SK-N-SH (cell line): Measurements from ENCODE around the gene SEMA3C. TPM values are rescaled to one million over a fixed set of nuclear protein-coding genes. Genes with fewer than 3 reads are reported as not detected.

ENCODE experiments used
- CTCF ChIA-PET: fragments of 300-600, 350-600 bp; formaldehyde crosslinking; extraction: SDS; loops from one replicate; lab custom pipeline; 2021; lab: Yijun Ruan, JAX
- POLR2A ChIA-PET: fragments of 350-600 bp; sonication (Branson Sonifier 250); formaldehyde crosslinking; extraction: SDS; loops from one replicate; lab custom pipeline; 2020; ENCODE audit warnings: antibody characterized with exemption, inconsistent platforms; lab: Yijun Ruan, JAX
- DNase-seq: peaks from one replicate; pipeline ENCODE4 v3.0.0; 2012
- H2AFZ ChIP-seq: fragments of 200-600 bp; sonication (generic); 2 replicates; pipeline ENCODE4 v1.8.1; 2016; ENCODE audit warnings: antibody characterized with exemption, mild to moderate bottlenecking, low read depth
- H3F3A ChIP-seq: fragments of 200-600 bp; sonication (generic); replicated peaks from 2 replicates; pipeline ENCODE3; 2016; ENCODE audit warnings: antibody characterized with exemption, mild to moderate bottlenecking; ENCODE audit not compliant: insufficient read depth
- H3K27ac ChIP-seq, 2 experiments: fragments of 200-500 bp in 1 of 2; fragments of 200-600 bp in 1 of 2; sonication (Bioruptor generic) in 1 of 2; sonication (generic), shearing (Covaris generic) in 1 of 2; 2 replicates each; pipeline versions ENCODE4 v1.5.1 to v1.6.1; 2014 to 2016; ENCODE audit warnings: low read depth in 2 of 2, inconsistent platforms in 1 of 2, low read length in 1 of 2, mild to moderate bottlenecking in 1 of 2, mixed read lengths in 1 of 2
- H3K27me3 ChIP-seq: fragments of 200-600 bp; sonication (generic), shearing (Covaris generic); 2 replicates; pipeline ENCODE4 v1.6.1; 2016; ENCODE audit warnings: mixed run types; ENCODE audit not compliant: insufficient read depth
- H3K36me3 ChIP-seq, 2 experiments: fragments of 200-500 bp in 1 of 2; fragments of 200-600 bp in 1 of 2; sonication (Bioruptor generic) in 1 of 2; sonication (generic) in 1 of 2; replicated peaks in 1 of 2; 2 replicates each; pipeline versions ENCODE3 to v1.5.1; 2014 to 2016; ENCODE audit warnings: low read length in 1 of 2, mild to moderate bottlenecking in 1 of 2; ENCODE audit not compliant: insufficient read depth in 2 of 2, control insufficient read depth in 1 of 2
- H3K4me1 ChIP-seq, 2 experiments: fragments of 200-500 bp in 1 of 2; fragments of 200-600 bp in 1 of 2; sonication (Bioruptor generic) in 1 of 2; sonication (generic), shearing (Covaris generic) in 1 of 2; 2 replicates each; pipeline versions ENCODE4 v1.5.1 to v1.6.1; 2014 to 2016; ENCODE audit warnings: low read depth in 1 of 2, low read length in 1 of 2, mixed run types in 1 of 2; ENCODE audit not compliant: insufficient read depth in 2 of 2, control insufficient read depth in 1 of 2
- H3K4me2 ChIP-seq: fragments of 200-600 bp; sonication (generic), shearing (Covaris generic); 2 replicates; pipeline ENCODE4 v1.6.1; 2017; ENCODE audit warnings: mixed run types
- H3K4me3 ChIP-seq, 2 experiments: fragments of 200-500 bp in 1 of 2; fragments of 200-600 bp in 1 of 2; sonication (Bioruptor generic) in 1 of 2; sonication (generic), shearing (Covaris generic) in 1 of 2; 2 replicates each; pipeline versions ENCODE4 v1.5.1 to v1.8.1; 2014 to 2016; ENCODE audit warnings: low read depth in 2 of 2, inconsistent platforms in 1 of 2, low read length in 1 of 2, mild to moderate bottlenecking in 1 of 2, mixed read lengths in 1 of 2, moderate library complexity in 1 of 2
- H3K79me2 ChIP-seq: fragments of 200-600 bp; sonication (generic); 2 replicates; pipeline ENCODE4 v1.8.1; 2017; ENCODE audit warnings: mild to moderate bottlenecking; ENCODE audit not compliant: insufficient read depth
- H3K9ac ChIP-seq: fragments of 200-600 bp; sonication (generic); 2 replicates; pipeline ENCODE4 v1.6.1; 2017; ENCODE audit warnings: mixed run types
- H3K9me2 ChIP-seq: fragments of 200-600 bp; sonication (generic); 2 replicates; pipeline ENCODE4 v1.6.1; 2017; ENCODE audit warnings: mixed run types
- H3K9me3 ChIP-seq: fragments of 200-600 bp; sonication (generic); 2 replicates; pipeline ENCODE4 v1.6.1; 2017; ENCODE audit warnings: mixed run types, mild to moderate bottlenecking, moderate library complexity
- H4K20me1 ChIP-seq: fragments of 200-600 bp; sonication (generic); 2 replicates; pipeline ENCODE4 v1.6.1; 2017; ENCODE audit warnings: mild to moderate bottlenecking, mixed run types; ENCODE audit not compliant: insufficient read depth
- CHD2 ChIP-seq: fragments of 150-350 bp; IDR thresholded peaks from 2 replicates; pipeline ENCODE4 v1.6.1; 2018; ENCODE audit warnings: low read length; ENCODE audit not compliant: partially characterized antibody
- ELF1 ChIP-seq: IDR thresholded peaks from 2 replicates; pipeline ENCODE4 v1.4.0; 2012
- EP300 ChIP-seq, 2 experiments: IDR thresholded peaks; 2 replicates each; pipeline versions ENCODE4 v1.4.0 to v1.6.1; 2012; ENCODE audit warnings: borderline replicate concordance in 1 of 2, low read depth in 1 of 2, low read length in 1 of 2
- EZH2phosphoT487 ChIP-seq: fragments of 200-600 bp; sonication (generic); IDR thresholded peaks from 2 replicates; pipeline ENCODE4 v1.6.1; 2017; ENCODE audit warnings: low read depth, mixed run types, mild to moderate bottlenecking, antibody characterized with exemption, moderate library complexity, borderline replicate concordance
- FOSL2 ChIP-seq: IDR thresholded peaks from 2 replicates; pipeline ENCODE4 v1.4.0; 2012; ENCODE audit warnings: low read depth, mild to moderate bottlenecking, moderate library complexity, borderline replicate concordance
- FOXM1 ChIP-seq: IDR thresholded peaks from 2 replicates; pipeline ENCODE4 v1.4.0; 2012; ENCODE audit warnings: low read depth, mild to moderate bottlenecking
- GATA2 ChIP-seq: sonication (generic); formaldehyde crosslinking; IDR thresholded peaks from 2 replicates; pipeline ENCODE4 v1.5.0; 2020; ENCODE audit warnings: mild to moderate bottlenecking, missing genetic modification reagents
- POLR2AphosphoS5 ChIP-seq: IDR thresholded peaks from 2 replicates; pipeline ENCODE4 v1.6.1; 2012; ENCODE audit warnings: low read depth, low read length
- SIN3A ChIP-seq: IDR thresholded peaks from 2 replicates; pipeline ENCODE4 v1.6.1; 2012; ENCODE audit warnings: low read depth, mild to moderate bottlenecking, low read length, moderate library complexity, borderline replicate concordance
- SMC3 ChIP-seq: IDR thresholded peaks from 2 replicates; pipeline ENCODE4 v1.6.1; 2012; ENCODE audit warnings: low read depth, low read length, improper control_type of control experiment
- TAF1 ChIP-seq: IDR thresholded peaks from 2 replicates; pipeline ENCODE4 v1.6.1; 2012; ENCODE audit warnings: low read depth, mild to moderate bottlenecking, low read length, moderate library complexity, borderline replicate concordance
- TCF12 ChIP-seq: IDR thresholded peaks from 2 replicates; pipeline ENCODE4 v1.4.0; 2012
- WGBS: methylation state at CpG from one replicate; pipeline ENCODE4 v1.1.6; 2017; ENCODE audit warnings: low lambda C conversion rate; 5-methylcytosine and 5-hydroxymethylcytosine counted together
- polyA plus RNA-seq, 3 experiments: library from polyadenylated mRNA; depleted of rRNA; stranded (reverse); fragments of >200 nt; gene quantifications; 2 replicates each; pipeline ENCODE4 v1.2.3, GENCODE V29; 2012
- TF ChIP-seq, protein P1 (sequence below): fragments of 150-350 bp; IDR thresholded peaks from 2 replicates; pipeline ENCODE4 v1.6.1; 2017; ENCODE audit warnings: antibody characterized with exemption, low read length, low read depth, borderline replicate concordance
- TF ChIP-seq, protein P2 (sequence below): IDR thresholded peaks from 2 replicates; pipeline ENCODE4 v1.4.0; 2012; ENCODE audit warnings: low read depth, borderline replicate concordance
- TF ChIP-seq, protein P3 (sequence below): IDR thresholded peaks from 2 replicates; pipeline ENCODE4; 2012
- TF ChIP-seq, protein P4 (sequence below): IDR thresholded peaks from 2 replicates; pipeline ENCODE4 v1.4.0; 2012; ENCODE audit warnings: low read depth
- TF ChIP-seq, protein P5 (sequence below): IDR thresholded peaks from 2 replicates; pipeline ENCODE4 v1.6.1; 2012; ENCODE audit warnings: mild to moderate bottlenecking, low read depth, low read length, moderate library complexity
- TF ChIP-seq, protein P6 (sequence below): fragments of 150-350 bp; IDR thresholded peaks from 2 replicates; pipeline ENCODE4 v1.6.1; 2016; ENCODE audit warnings: mild to moderate bottlenecking, low read depth, low read length

Gene SEMA3C
- polyA plus RNA-seq, 1 of the 3 experiments (the other 2 are of a cell fraction) = 51.1 TPM

DNA sequence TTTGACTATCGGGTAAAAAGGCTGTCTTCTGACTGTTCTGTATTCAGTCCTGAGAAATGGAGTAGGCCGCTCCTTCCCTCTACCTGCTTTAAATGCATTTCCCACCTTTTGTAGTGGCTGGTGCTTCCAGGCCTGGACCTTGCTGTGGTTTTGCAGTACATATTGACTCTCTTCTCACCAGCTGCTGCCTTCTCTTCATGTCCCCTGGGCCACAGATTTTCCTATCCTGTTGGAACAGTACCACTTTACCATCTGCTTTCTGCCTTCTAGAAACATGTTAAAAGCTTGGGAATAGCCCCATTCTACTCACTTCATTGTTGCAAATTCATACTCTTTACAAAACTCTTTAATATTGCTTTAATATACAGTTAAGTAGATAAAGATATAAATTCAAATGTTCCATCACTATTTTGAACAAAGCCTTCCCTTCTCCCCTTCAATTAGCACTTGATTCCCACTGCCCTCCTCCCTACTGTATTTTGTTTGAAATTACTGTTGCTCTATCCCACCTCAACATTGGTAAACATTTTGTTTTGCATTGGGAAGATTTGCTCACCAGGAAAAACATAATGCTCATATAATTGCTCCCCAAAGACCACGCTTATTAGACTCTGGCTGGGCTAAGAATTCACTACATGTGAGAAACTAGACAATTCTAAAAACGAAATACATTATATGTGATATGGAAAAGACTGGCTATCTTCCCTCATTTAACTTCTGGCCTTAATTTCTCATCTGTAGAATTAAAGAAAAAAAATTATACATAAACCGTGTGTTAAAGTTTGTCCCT, 17.3 kb upstream of the SEMA3C start:
- TF ChIP-seq ELF1 (no peak), GATA2 (CRISPR knock-in tag) (no peak), CHD2 (no peak), FOXM1 (no peak), SIN3A (no peak), EZH2phosphoT487 (no peak), POLR2AphosphoS5 (no peak), TAF1 (no peak), SMC3 (no peak), FOSL2 (no peak), EP300 (IDR thresholded peaks at IDR 0.05; ENCODE audit: borderline replicate concordance in 1 of 2, low read depth in 1 of 2, low read length in 1 of 2) (no peak), TCF12 (no peak)
- TF ChIP-seq, protein P1, sequence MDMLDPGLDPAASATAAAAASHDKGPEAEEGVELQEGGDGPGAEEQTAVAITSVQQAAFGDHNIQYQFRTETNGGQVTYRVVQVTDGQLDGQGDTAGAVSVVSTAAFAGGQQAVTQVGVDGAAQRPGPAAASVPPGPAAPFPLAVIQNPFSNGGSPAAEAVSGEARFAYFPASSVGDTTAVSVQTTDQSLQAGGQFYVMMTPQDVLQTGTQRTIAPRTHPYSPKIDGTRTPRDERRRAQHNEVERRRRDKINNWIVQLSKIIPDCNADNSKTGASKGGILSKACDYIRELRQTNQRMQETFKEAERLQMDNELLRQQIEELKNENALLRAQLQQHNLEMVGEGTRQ = no peak
- TF ChIP-seq, protein P2, sequence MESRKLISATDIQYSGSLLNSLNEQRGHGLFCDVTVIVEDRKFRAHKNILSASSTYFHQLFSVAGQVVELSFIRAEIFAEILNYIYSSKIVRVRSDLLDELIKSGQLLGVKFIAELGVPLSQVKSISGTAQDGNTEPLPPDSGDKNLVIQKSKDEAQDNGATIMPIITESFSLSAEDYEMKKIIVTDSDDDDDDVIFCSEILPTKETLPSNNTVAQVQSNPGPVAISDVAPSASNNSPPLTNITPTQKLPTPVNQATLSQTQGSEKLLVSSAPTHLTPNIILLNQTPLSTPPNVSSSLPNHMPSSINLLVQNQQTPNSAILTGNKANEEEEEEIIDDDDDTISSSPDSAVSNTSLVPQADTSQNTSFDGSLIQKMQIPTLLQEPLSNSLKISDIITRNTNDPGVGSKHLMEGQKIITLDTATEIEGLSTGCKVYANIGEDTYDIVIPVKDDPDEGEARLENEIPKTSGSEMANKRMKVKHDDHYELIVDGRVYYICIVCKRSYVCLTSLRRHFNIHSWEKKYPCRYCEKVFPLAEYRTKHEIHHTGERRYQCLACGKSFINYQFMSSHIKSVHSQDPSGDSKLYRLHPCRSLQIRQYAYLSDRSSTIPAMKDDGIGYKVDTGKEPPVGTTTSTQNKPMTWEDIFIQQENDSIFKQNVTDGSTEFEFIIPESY = no peak
- TF ChIP-seq, protein P3, sequence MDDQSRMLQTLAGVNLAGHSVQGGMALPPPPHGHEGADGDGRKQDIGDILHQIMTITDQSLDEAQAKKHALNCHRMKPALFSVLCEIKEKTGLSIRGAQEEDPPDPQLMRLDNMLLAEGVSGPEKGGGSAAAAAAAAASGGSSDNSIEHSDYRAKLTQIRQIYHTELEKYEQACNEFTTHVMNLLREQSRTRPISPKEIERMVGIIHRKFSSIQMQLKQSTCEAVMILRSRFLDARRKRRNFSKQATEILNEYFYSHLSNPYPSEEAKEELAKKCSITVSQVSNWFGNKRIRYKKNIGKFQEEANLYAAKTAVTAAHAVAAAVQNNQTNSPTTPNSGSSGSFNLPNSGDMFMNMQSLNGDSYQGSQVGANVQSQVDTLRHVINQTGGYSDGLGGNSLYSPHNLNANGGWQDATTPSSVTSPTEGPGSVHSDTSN = no peak
- TF ChIP-seq, protein P4, sequence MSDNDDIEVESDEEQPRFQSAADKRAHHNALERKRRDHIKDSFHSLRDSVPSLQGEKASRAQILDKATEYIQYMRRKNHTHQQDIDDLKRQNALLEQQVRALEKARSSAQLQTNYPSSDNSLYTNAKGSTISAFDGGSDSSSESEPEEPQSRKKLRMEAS = no peak
- TF ChIP-seq, protein P5, sequence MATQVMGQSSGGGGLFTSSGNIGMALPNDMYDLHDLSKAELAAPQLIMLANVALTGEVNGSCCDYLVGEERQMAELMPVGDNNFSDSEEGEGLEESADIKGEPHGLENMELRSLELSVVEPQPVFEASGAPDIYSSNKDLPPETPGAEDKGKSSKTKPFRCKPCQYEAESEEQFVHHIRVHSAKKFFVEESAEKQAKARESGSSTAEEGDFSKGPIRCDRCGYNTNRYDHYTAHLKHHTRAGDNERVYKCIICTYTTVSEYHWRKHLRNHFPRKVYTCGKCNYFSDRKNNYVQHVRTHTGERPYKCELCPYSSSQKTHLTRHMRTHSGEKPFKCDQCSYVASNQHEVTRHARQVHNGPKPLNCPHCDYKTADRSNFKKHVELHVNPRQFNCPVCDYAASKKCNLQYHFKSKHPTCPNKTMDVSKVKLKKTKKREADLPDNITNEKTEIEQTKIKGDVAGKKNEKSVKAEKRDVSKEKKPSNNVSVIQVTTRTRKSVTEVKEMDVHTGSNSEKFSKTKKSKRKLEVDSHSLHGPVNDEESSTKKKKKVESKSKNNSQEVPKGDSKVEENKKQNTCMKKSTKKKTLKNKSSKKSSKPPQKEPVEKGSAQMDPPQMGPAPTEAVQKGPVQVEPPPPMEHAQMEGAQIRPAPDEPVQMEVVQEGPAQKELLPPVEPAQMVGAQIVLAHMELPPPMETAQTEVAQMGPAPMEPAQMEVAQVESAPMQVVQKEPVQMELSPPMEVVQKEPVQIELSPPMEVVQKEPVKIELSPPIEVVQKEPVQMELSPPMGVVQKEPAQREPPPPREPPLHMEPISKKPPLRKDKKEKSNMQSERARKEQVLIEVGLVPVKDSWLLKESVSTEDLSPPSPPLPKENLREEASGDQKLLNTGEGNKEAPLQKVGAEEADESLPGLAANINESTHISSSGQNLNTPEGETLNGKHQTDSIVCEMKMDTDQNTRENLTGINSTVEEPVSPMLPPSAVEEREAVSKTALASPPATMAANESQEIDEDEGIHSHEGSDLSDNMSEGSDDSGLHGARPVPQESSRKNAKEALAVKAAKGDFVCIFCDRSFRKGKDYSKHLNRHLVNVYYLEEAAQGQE = no peak
- TF ChIP-seq, protein P6, sequence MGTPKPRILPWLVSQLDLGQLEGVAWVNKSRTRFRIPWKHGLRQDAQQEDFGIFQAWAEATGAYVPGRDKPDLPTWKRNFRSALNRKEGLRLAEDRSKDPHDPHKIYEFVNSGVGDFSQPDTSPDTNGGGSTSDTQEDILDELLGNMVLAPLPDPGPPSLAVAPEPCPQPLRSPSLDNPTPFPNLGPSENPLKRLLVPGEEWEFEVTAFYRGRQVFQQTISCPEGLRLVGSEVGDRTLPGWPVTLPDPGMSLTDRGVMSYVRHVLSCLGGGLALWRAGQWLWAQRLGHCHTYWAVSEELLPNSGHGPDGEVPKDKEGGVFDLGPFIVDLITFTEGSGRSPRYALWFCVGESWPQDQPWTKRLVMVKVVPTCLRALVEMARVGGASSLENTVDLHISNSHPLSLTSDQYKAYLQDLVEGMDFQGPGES = no peak

More for the DNA sequence above, 17.3 kb upstream of the SEMA3C start:
- Histone ChIP-seq H3K9me2 (no peaks in the 10 kb centered on the region), H3K27me3 (no peaks in the 10 kb centered on the region), H3K9me3 (no peaks in the 10 kb centered on the region), H3K79me2 (no peaks in the 10 kb centered on the region), H3K4me1 (peaks cover 0 to 9% of the 10 kb centered on the region in 2 experiments; a peak in 2 of 4 replicates), H3K36me3 (no peaks in the 10 kb centered on the region), H3K9ac (no peak overlapping the region), H4K20me1 (no peaks in the 10 kb centered on the region), H3K27ac (no peak overlapping the region), H3K4me3 (no peak overlapping the region), H2AFZ (no peak overlapping the region), H3F3A (peaks cover 9% of the 10 kb centered on the region), H3K4me2 (no peak overlapping the region)
- ChIA-PET CTCF (interaction anchor here (1.7 kb wide), 1 partner anchor 521 kb away, joined by 5 read pairs; no protein-coding TSS in a partner anchor), POLR2A (no interaction called here)
- 93% methylated on average over 5 of the region's 5 CpGs for WGBS
- no peak for DNase-seq
